Loucy (cell line): ENCODE data around the gene GPA33.

ENCODE experiments used
- H2AFZ ChIP-seq: fragments of 200-600 bp; sonication (generic); 2 replicates; pipeline ENCODE4 v1.6.0; 2016; ENCODE audit warnings: antibody characterized with exemption, mild to moderate bottlenecking, low read length, moderate library complexity
- H3F3A ChIP-seq: fragments of 200-600 bp; 2 replicates; pipeline ENCODE4 v1.6.0; 2016; ENCODE audit warnings: antibody characterized with exemption, low read depth, mild to moderate bottlenecking
- H3K27me3 ChIP-seq: fragments of 200-600 bp; sonication (generic); 2 replicates; pipeline ENCODE4 v1.6.1; 2014; ENCODE audit warnings: low read length, mild to moderate bottlenecking; ENCODE audit not compliant: insufficient read depth, poor library complexity, severe bottlenecking
- H3K36me3 ChIP-seq: fragments of 200-600 bp; sonication (generic); 2 replicates; pipeline ENCODE4 v1.6.1; 2016; ENCODE audit warnings: low read length; ENCODE audit not compliant: insufficient read depth
- H3K4me1 ChIP-seq: fragments of 200-600 bp; sonication (generic); 2 replicates; pipeline ENCODE4 v1.5.1; 2014; ENCODE audit warnings: low read length, mild to moderate bottlenecking; ENCODE audit not compliant: insufficient read depth, poor library complexity, severe bottlenecking
- H3K4me2 ChIP-seq: fragments of 200-600 bp; sonication (generic); 2 replicates; pipeline ENCODE4 v1.6.0; 2014; ENCODE audit warnings: antibody characterized with exemption, low read length, low read depth, mild to moderate bottlenecking; ENCODE audit not compliant: poor library complexity, severe bottlenecking
- H3K4me3 ChIP-seq: fragments of 200-600 bp; sonication (generic); 2 replicates; pipeline ENCODE4 v1.5.1; 2014; ENCODE audit warnings: low read length, mild to moderate bottlenecking, mixed read lengths; ENCODE audit not compliant: poor library complexity, severe bottlenecking
- H3K79me2 ChIP-seq: fragments of 200-600 bp; sonication (generic); 2 replicates; pipeline ENCODE4 v1.6.1; 2014; ENCODE audit warnings: low read length; ENCODE audit not compliant: insufficient read depth
- H3K9ac ChIP-seq: fragments of 200-600 bp; sonication (generic); 2 replicates; pipeline ENCODE4 v1.6.0; 2014; ENCODE audit warnings: mild to moderate bottlenecking, low read depth, low read length, moderate library complexity; ENCODE audit not compliant: poor library complexity, severe bottlenecking
- H3K9me2 ChIP-seq: fragments of 200-600 bp; sonication (generic); replicated peaks from 2 replicates; pipeline ENCODE4 v1.6.1; 2016; ENCODE audit warnings: low read depth, low read length, mixed read lengths
- H3K9me3 ChIP-seq: fragments of 200-600 bp; sonication (generic); 2 replicates; pipeline ENCODE4 v1.6.1; 2014; ENCODE audit warnings: mild to moderate bottlenecking, antibody characterized with exemption, low read length, low read depth; ENCODE audit not compliant: insufficient read depth
- H4K20me1 ChIP-seq: fragments of 200-600 bp; sonication (generic); 2 replicates; pipeline ENCODE4 v1.6.0; 2014; ENCODE audit warnings: antibody characterized with exemption, low read length, mild to moderate bottlenecking; ENCODE audit not compliant: insufficient read depth, poor library complexity, severe bottlenecking
- EZH2phosphoT487 ChIP-seq: fragments of 200-600 bp; IDR thresholded peaks from 2 replicates; pipeline ENCODE4 v1.6.1; 2018; ENCODE audit warnings: antibody characterized with exemption, mild to moderate bottlenecking, moderate library complexity, borderline replicate concordance
- TF ChIP-seq, protein P1 (sequence below): fragments of 200-600 bp; sonication (generic); conservative IDR thresholded peaks from 2 replicates; pipeline ENCODE4 v1.5.1; 2014; ENCODE audit warnings: mild to moderate bottlenecking, antibody characterized with exemption, low read length

GPA33 gene

DNA sequence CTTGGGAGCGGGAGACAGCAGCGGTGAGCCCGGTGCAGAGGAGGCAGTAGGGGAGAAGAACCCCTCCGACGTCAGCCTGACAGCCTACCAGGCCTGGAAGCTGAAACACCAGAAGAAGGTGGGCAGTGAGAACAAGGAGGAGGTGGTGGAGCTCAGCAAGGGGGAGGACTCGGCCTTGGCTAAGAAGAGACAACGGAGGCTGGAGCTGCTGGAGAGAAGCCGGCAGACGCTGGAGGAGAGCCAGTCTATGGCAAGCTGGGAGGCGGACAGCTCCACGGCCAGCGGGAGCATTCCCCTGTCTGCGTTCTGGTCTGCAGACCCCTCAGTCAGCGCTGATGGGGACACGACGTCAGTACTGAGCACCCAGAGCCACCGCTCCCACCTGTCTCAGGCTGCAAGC, 36.6 kb upstream of the GPA33 start:
- Histone ChIP-seq H3K79me2 (no peaks in the 10 kb centered on the region), H3K4me2 (no peak overlapping the region), H3K4me1 (peaks cover 33% of the 10 kb centered on the region), H3K36me3 (no peaks in the 10 kb centered on the region), H4K20me1 (no peaks in the 10 kb centered on the region), H3K4me3 (no peak overlapping the region), H2AFZ (no peak overlapping the region), H3K9ac (no peak overlapping the region), H3K9me3 (no peaks in the 10 kb centered on the region), H3K9me2 (no peaks in the 10 kb centered on the region), H3F3A (peaks cover 10% of the 10 kb centered on the region; the same call in 1 of the 2 replicates), H3K27me3 (no peaks in the 10 kb centered on the region)
- TF ChIP-seq EZH2phosphoT487 = no peak
- TF ChIP-seq, protein P1, sequence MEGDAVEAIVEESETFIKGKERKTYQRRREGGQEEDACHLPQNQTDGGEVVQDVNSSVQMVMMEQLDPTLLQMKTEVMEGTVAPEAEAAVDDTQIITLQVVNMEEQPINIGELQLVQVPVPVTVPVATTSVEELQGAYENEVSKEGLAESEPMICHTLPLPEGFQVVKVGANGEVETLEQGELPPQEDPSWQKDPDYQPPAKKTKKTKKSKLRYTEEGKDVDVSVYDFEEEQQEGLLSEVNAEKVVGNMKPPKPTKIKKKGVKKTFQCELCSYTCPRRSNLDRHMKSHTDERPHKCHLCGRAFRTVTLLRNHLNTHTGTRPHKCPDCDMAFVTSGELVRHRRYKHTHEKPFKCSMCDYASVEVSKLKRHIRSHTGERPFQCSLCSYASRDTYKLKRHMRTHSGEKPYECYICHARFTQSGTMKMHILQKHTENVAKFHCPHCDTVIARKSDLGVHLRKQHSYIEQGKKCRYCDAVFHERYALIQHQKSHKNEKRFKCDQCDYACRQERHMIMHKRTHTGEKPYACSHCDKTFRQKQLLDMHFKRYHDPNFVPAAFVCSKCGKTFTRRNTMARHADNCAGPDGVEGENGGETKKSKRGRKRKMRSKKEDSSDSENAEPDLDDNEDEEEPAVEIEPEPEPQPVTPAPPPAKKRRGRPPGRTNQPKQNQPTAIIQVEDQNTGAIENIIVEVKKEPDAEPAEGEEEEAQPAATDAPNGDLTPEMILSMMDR = no peak

DNA sequence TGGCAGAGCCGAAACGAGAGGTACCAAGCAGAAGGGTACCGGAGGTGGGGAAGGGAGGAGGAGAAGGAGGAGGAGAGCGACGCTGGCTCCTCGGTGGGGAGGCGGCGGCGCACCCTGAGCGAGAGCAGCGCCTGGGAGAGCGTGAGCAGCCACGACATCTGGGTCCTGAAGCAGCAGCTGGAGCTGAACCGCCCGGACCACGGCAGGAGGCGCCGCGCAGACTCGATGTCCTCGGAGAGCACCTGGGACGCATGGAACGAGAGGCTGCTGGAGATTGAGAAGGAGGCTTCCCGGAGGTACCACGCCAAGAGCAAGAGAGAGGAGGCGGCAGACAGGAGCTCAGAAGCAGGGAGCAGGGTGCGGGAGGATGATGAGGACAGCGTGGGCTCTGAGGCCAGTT, 36.1 kb upstream of the GPA33 start:
- Histone ChIP-seq H3K9me3 (no peaks in the 10 kb centered on the region), H3K27me3 (no peaks in the 10 kb centered on the region)
- TF ChIP-seq, protein P1 = no peak
- TF ChIP-seq EZH2phosphoT487 = no peak

DNA sequence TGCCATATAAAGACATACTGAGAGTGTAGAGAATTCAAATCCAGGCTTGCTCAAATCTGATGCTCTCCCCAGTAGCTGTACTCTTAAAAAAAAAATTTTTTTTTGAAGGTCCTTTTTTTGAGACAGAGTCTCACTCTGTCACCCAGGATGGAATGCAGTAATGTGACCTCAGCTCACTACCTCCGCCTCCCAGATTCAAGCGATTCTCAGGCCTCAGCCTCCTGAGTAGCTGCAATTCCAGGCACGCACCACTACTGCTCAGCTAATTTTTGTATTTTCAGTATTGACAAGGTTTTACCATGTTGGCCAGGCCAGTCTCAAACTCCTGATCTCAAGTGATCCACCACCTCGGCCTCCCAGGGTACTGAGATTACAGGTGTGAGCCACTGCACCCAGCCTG, 32.4 kb upstream of the GPA33 start:
- Histone ChIP-seq H3K9me3 (no peaks in the 10 kb centered on the region), H4K20me1 (no peaks in the 10 kb centered on the region), H3F3A (no peaks in the 10 kb centered on the region), H2AFZ (no peak overlapping the region), H3K4me2 (no peak overlapping the region), H3K79me2 (no peaks in the 10 kb centered on the region), H3K36me3 (no peaks in the 10 kb centered on the region), H3K4me1 (peaks cover 8% of the 10 kb centered on the region), H3K27me3 (no peaks in the 10 kb centered on the region), H3K9ac (no peak overlapping the region), H3K4me3 (no peak overlapping the region), H3K9me2 (no peaks in the 10 kb centered on the region)
- TF ChIP-seq, protein P1 = no peak
- TF ChIP-seq EZH2phosphoT487 = no peak

More for the DNA sequence above, 36.1 kb upstream of the GPA33 start:
- H3K4me2 ChIP-seq = no peak overlapping the region
- H3K79me2 ChIP-seq = no peaks in the 10 kb centered on the region
- no peaks in the 10 kb centered on the region for H3K9me2 ChIP-seq
- no peaks in the 10 kb centered on the region for H3K36me3 ChIP-seq
- no peak overlapping the region for H3K4me3 ChIP-seq
- no peak overlapping the region for H3K9ac ChIP-seq
- no peaks in the 10 kb centered on the region for H4K20me1 ChIP-seq
- no peak overlapping the region for H2AFZ ChIP-seq
- H3F3A ChIP-seq = peaks cover 8% of the 10 kb centered on the region; the same call in 1 of the 2 replicates
- H3K4me1 ChIP-seq = peaks cover 28% of the 10 kb centered on the region
